Peyer's patch (tissue), 4 donors: ENCODE results near the gene LRP5. TPM values are rescaled to one million over a fixed set of nuclear protein-coding genes. Genes with fewer than 3 reads are reported as not detected.
"Not testable (repeated sequence)": the region's sequence is repeated elsewhere in the genome, so short reads cannot be mapped to it uniquely, and the experiment has no call there.

ENCODE experiments used
- DNase-seq, 3 donors: peaks; one replicate each; pipeline ENCODE4 v3.0.0-alpha.2; 2017 to 2019
- H3K27ac ChIP-seq, 4 donors: fragments of 200-600 bp; sonication (generic); one replicate each; pipeline ENCODE4 v1.5.1; 2016 to 2019
- H3K27me3 ChIP-seq, 2 donors: fragments of 200-600 bp; sonication (generic); one replicate each; pipeline ENCODE4 v1.5.1; 2019
- H3K36me3 ChIP-seq, 3 donors: fragments of 200-600 bp; sonication (generic); one replicate each; pipeline ENCODE4 v1.5.1; 2016 to 2019
- H3K4me1 ChIP-seq, 4 donors: fragments of 200-600 bp; sonication (generic); one replicate each; pipeline ENCODE4 v1.5.1; 2016 to 2019
- H3K4me3 ChIP-seq, 4 donors: fragments of 200-600 bp; sonication (generic); 1 replicate in 3 of 4; 2 replicates in 1 of 4; pipeline ENCODE4 v1.5.1; 2016 to 2019; ENCODE audit warnings: mild to moderate bottlenecking in 1 of 4
- H3K9me3 ChIP-seq, 4 donors: fragments of 200-600 bp; sonication (generic); one replicate each; pipeline ENCODE4 v1.5.1; 2016 to 2019; ENCODE audit warnings: mild to moderate bottlenecking in 1 of 4
- CTCF ChIP-seq, 6 experiments: fragments of 450-650 bp in 4 of 6; fragments of 200-600 bp in 2 of 6; sonication (generic) in 1 of 6; IDR thresholded peaks; one replicate each; pipeline ENCODE4 v1.5.1; 2017 to 2019; ENCODE audit warnings: antibody characterized with exemption in 6 of 6, mild to moderate bottlenecking in 3 of 6, moderate library complexity in 1 of 6
- POLR2A ChIP-seq, 2 donors: fragments of 450-650 bp; IDR thresholded peaks; one replicate each; pipeline ENCODE4 v1.5.1; 2017; ENCODE audit warnings: antibody characterized with exemption in 2 of 2, mild to moderate bottlenecking in 2 of 2, moderate library complexity in 2 of 2
- total RNA-seq, 4 donors: library from RNA; depleted of rRNA; stranded (reverse); fragments of >200 nt; gene quantifications; one replicate each; pipeline ENCODE4 v1.1.0, GENCODE V29; 2016

The LRP5 gene
- total RNA-seq, 4 donors from 2014 or later, result 149 to 196 (median 168) TPM

- H3K4me3 ChIP-seq, result no peak overlapping the region
- peaks cover 0 to 7% (median 0%) of the 10 kb centered on the region in 3 donors for H3K36me3 ChIP-seq
- no peaks in the 10 kb centered on the region for H3K9me3 ChIP-seq
- no peaks in the 10 kb centered on the region for H3K27me3 ChIP-seq
- H3K4me1 ChIP-seq, result peaks cover 0 to 53% (median 2%) of the 10 kb centered on the region in 4 donors
- peak overlapping the region in 3 of 4 donors; percentile 32 to 65 (median 58) for H3K27ac ChIP-seq
- no peak for TF ChIP-seq CTCF (IDR thresholded peaks at IDR 0.05)
- no peak for TF ChIP-seq POLR2A (IDR thresholded peaks at IDR 0.05)
- peak; percentile 25 to 90 (median 85) for DNase-seq
These were observed 31.4 kb downstream of the LRP5 start for GRCh38 chr11:68343761-68344256.

GRCh38 chr11:68344821-68345220 lies 32.4 kb downstream of the LRP5 start:
- DNase-seq, H3K27ac ChIP-seq, H3K9me3 ChIP-seq, H3K4me3 ChIP-seq, H3K27me3 ChIP-seq: not testable (repeated sequence)
- H3K36me3 ChIP-seq, result peaks cover 0 to 17% (median 0%) of the 10 kb centered on the region in 3 donors
- peaks cover 0 to 53% (median 2%) of the 10 kb centered on the region in 4 donors for H3K4me1 ChIP-seq

- Histone ChIP-seq H3K27me3 (no peaks in the 10 kb centered on the region), H3K4me3 (no peak overlapping the region), H3K27ac (no peak overlapping the region), H3K4me1 (peaks cover 0 to 43% (median 2%) of the 10 kb centered on the region in 4 donors), H3K9me3 (no peaks in the 10 kb centered on the region), H3K36me3 (peaks cover 0 to 17% (median 0%) of the 10 kb centered on the region in 3 donors)
- TF ChIP-seq CTCF (IDR thresholded peaks at IDR 0.05) (no peak), POLR2A (IDR thresholded peaks at IDR 0.05) (no peak)
- DNase-seq, result no peak
These were observed 33.5 kb downstream of the LRP5 start for GRCh38 chr11:68345776-68346461.

GRCh38 chr11:68346462-68346790 lies 34.0 kb downstream of the LRP5 start:
- peaks cover 0 to 38% (median 2%) of the 10 kb centered on the region in 4 donors for H3K4me1 ChIP-seq
- no peak for TF ChIP-seq POLR2A (IDR thresholded peaks at IDR 0.05)
- no peak for TF ChIP-seq CTCF (IDR thresholded peaks at IDR 0.05)
- H3K27ac ChIP-seq, result no peak overlapping the region
- no peak for DNase-seq
- no peak overlapping the region for H3K4me3 ChIP-seq
- H3K27me3 ChIP-seq, result no peaks in the 10 kb centered on the region
- peaks cover 0 to 17% (median 0%) of the 10 kb centered on the region in 3 donors for H3K36me3 ChIP-seq
- no peaks in the 10 kb centered on the region for H3K9me3 ChIP-seq

- Histone ChIP-seq H3K4me1 (peaks cover 0 to 30% (median 2%) of the 10 kb centered on the region in 4 donors), H3K27ac (no peak overlapping the region)
- no peak for DNase-seq
These were observed 35.0 kb downstream of the LRP5 start for GRCh38 chr11:68347345-68347744.

More at GRCh38 chr11:68347345-68347744, 35.0 kb downstream of the LRP5 start:
- no peak for TF ChIP-seq CTCF (IDR thresholded peaks at IDR 0.05)
- no peak for TF ChIP-seq POLR2A (IDR thresholded peaks at IDR 0.05)
- Histone ChIP-seq H3K27me3 (no peaks in the 10 kb centered on the region), H3K9me3 (no peaks in the 10 kb centered on the region), H3K4me3 (no peak overlapping the region), H3K36me3 (peaks cover 0 to 17% (median 0%) of the 10 kb centered on the region in 3 donors)
